ENCODE results near the gene RDH5.
A peak's percentile ranks its signal among the peaks of the same experiment; 100 is the strongest.

Gene RDH5

DNA sequence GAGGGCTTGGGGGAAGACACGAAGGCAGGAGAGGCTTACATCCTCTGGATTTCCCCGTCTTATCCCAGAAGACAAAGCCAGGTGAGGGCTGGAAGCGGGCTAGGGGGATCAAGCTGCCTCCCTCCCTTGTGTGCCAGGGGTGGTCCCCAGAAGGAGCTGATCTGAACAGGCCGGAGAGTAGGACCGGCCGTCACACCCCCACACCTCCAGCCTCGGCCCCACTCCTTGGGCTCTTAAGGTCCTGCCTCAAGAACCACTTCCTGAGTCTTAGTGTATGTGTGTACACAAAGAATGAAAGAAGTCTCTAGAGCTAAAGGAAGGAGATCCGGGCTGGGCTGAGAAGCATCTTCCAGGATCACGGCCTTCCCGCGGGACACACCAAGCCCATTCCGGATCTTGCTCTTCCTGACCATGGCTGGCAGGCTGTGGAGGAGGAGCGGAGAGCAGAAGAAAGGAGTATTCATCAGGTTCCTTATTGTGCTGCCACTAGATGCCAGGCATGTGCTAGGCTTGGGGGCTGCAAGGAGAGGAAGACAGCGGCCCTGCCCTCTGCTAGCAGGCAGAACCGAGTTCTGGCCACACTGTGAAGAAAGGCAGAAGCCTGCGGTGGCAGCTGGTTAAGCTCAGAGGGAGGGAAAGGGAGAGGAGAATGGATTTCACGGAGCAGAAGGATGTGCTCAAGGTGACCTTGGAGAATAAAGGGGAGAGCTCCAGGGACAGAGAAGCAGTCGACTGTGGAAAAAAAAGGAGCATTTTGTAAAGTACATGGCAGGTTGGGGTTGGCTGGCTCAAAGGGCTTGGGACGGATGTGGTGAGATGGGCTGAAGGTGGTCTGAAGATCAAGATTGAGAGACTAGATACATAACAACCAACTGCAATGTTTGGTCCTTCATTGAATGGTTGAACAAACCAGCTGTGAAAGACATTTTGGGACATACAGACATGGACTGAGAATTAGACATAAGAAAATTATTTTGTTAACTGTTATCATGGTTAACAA, 9.9 kb downstream of the RDH5 start:
- DNase-seq, result no peak

DNA sequence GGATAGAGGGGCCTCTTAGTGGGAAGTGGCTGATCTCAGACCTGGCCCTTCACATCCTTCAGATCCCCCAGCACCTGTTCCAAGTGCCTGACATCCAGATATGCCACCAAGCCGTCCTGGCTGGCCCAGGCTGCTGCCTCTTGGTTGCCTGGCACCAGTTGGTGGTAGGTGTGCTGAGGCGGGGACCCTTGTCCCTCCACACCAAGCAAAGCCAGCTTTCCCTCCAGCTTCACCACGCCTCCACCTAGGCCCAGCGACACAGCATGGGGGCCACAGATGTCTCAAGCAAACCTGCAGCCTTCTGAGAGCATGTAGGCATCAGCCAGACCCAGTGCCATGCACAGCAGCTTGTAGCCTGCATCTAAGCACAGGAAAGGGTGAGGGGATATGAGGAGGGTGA, 12.1 kb downstream of the RDH5 start:
- DNase-seq, result no peak

DNA sequence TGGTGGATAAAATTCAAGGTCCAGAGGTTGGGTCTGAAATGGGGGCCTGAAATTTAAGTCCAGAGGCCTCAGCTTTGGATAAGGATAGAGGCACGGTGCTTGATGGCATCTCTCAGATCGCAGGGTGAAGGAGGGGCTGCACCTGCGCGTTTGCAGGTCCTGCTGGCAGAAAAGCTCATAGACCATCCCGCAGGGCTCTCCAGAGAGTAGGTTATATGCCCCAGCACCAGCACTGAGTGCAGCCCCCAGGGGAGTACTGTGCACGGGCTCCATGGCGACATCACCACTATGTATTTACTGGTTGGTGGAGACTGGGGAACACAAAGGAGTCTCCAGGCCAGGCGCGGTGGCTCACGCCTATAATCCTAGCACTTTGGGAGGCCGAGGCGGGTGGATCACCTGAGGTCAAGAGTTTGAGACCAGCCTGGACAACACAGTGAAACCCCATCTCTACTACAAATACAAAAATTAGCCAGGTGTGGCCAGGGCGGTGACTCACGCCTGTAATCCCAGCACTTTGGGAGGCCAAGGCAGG, 12.9 kb downstream of the RDH5 start:
- no peak for DNase-seq

DNA sequence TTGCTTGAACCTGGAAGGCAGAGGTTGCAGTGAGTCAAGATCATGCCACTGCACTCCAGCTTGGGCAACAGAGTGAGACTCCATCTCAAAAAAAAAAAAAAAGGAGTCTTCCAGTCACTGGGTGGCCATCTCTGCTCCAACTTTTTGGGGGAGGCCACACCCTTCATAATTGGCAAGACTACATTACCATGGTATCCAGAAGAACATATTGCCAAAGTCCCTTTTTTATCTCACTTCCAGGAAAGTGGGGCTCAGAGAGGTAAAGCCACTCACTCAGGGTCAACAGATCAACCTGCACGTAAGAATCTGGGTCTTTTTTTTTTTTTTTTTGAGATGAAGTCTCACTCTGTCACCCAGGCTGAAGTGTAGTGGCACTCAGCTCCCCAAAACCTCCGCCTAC, 13.7 kb downstream of the RDH5 start:
- no peak for DNase-seq

DNA sequence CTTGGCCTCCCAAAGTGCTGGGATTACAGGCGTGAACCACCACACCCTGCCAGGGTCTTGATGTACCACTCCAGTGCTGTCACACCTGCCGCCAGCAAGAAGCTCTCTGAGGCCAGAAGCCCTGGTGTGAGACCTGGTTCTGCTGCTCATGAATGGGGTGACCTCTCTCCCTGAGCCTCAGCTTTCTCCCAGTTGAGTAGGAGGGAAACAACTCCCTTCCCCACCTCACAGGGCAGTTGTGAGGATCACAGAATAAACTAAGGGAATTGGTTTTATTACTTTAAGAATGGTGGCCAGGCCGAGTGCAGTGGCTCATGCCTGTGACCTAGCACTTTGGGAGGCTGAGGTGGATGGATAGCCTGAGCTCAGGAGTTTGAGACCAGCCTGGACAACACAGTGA, 14.4 kb downstream of the RDH5 start:
- no peak for DNase-seq

DNA sequence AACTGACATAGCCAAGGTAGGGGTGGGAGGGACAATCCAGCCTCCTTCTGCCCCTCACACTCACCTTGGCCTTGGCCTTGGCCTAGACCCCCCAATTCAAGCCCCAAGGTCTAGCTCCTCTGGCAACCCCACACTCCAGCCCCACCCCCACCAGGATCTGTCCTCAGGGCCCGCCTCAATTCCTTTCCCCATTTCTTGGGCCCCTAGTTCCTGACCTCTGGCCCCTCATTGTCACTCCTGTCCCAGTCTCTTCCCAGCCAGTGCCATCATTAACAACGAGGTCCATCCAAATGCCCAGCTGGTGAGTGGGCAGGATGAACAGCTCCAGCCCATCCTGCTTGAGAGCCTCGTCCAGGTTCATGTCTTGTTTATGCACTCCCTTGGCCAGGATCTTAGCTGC, 15.9 kb downstream of the RDH5 start:
- no peak for DNase-seq

DNA sequence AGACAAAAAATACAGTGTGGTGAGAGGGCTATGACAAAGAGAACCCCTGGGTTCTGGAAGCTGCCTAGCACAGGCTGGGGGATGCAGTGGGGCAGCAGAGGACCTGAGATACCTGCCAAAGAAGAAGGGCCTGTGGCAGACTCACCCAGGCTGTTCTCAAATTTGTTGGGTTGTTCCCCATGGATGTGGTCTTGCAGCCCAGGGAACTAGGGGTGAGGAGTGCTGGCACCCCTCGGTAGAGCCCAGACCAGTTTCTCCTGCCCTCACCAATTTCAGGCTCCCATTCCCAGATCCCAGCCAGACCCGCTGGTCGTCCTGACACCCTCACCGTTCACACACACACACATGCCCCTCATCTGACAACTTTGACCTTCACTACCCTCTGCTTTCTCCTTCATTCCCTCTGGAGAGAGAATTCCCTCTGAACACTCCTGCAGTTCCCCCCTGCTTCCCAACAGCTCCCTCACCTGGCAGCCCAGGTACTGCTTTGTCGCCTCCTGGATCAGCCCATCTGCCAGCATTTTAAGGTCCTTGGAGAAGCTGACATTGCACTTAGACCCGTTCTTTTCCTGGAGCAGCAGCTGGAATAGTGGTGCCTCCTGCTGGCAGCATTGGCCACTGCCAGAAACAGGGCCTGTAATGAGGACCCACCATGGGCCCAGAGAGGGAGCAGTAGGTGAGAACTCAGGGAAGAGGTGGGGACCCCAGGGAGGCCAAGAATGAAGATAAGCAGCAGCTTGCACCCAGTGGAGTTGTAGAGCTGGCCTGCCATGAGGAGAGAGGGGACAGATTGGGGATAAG, 16.8 kb downstream of the RDH5 start:
- peak; percentile 51 for DNase-seq

DNA sequence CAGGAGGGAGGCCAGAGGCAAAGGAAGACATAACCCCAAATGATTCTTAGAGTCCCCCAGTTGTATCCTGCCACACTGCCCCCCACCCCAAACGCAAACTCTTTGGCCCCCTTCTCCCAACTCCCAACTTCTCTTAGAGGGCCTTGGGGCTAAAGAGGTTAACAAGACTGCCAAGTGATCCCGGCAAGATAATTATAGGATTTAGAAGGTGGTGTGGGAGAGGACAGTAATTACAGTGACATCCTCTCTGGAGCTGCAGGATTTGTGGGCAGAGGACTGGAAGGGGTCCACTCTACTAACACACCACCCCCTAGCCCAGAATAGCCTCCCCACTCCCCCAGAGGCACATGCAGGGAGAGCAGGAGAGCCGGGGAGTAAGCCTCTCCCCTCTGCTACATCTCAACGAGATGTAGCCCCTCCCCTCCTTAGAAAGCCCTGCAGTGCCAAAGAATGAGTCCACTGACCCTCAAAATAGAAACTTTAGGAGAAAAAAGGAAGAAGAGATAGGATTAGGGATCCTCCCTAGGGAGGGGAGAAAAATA, 17.5 kb downstream of the RDH5 start:
- DNase-seq, result no peak

DNA sequence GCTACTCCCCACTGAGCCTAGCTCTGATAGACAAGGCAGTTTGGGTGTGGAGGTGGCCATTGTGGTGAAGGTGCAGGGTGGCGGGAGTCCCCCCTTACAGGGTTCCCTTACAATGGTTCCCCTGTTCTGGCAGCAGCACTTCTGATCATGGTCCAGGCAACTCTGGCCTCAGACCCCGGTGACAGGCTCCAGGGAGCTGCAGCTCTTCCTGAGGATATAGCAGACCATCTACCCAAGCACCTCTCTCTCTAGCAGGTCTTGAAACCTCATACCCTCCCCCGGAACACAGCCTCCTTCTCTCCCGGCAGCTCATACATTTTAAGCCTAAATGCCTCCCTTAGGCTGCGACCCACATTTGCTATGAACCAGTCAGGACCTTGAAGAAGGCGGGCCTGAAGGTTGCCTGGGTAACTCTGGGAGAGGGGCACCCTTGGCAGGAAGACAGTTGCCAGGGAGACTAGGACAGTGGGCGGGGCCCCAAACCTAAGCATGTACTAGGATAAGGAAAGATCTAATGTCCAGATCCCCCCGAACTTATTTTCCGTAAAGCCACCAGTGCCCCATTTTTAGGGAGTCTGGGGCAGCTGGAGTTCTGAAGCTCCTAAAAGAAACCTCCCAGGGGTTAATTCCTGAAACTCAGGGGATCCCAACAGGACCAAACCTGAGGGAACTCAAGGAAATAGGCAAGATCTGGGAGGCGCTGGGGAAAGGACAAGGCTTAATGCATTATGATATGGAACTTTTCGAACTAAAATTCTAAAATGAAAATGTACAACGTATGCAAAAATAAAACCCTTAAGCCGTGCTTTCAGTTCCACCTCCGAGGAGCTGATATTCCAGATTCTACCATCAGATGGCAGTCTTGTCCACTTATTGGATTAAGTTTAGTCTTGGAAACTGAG, 18.2 kb downstream of the RDH5 start:
- peak; percentile 66 for DNase-seq

DNA sequence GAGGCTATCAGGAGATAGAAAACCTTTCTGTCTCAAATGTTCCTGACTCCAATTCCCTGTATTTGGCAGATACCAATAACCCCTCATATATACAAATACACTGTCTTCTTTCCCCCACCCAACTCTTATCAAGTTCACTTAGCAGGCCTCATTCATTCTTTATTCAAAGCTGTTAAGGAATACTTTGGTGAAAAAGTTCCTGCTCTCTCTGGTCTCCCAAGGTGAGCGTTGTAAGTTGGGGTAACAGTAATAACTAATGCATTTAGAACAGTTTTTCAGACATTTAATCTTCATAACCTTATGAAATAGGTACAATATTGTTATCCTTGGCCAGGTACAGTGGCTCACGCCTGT, 18.8 kb downstream of the RDH5 start:
- DNase-seq, result no peak

DNA sequence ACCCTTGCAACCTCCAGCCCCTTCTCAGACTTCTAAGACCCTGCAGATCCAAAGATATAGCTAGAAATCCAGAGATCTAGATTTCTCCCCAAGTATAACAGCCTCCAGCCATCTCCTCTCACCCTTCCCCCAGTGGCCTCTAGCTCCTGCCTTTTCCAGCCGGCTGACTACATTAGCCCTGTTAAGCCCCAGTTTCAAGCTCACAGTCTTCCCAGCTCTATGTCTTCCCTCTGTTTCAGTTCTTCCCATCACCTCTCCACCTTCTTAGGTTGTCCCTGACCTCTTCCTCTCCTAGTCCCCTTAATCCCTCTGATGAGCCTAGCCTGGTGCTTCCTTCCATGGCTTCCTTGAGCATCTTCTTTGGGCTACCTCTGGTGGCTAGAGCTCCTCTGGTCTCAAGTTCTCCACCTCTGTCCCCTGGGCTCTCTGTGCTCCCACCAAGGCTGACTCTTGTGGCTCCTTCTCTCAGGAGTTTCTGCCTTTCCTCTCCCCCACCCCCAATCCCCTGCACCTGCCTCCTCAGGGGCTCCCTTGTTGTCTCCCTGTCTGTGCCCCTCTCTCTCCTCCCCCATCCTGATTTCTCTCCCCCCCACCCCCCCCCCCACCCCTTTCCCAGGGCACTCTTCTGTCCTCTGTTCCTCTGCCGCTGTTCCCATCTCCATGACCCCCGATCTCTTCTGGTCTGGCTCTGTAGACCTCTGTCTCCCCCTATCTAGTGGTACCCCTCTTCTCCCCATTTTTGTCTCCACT, 21.9 kb downstream of the RDH5 start:
- no peak for DNase-seq

DNA sequence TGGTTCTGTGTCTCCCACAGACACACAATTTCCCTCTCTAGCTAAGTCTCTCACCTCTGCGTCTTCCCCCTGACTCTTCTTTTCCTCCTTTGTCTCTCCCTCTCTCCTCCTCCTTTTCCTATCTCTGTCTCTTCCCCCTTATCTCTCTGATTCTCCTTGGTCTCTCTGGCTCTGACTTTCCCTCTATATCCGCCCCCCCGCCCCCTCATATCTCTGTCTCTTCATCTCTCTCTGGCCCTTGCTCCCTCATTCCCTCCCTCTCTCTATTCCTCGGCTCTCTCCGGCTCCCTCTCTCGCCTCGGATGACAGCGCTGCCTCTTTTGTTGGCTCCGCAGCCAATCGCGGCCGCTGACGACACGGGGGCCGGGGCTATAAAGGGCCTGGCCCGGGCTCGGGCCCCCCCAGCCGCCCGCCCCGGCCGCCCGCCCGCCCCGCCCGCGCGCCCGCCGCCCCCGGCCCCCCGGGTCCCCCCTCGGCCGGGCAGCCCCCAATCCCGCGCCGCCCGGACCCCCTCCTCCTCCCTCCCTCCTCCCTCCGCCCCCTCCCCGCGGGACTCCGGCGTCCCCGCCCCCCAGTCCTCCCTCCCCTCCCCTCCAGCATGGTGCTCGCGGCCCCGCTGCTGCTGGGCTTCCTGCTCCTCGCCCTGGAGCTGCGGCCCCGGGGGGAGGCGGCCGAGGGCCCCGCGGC, 22.7 kb downstream of the RDH5 start, which contains the start of gene GDF11:
GDF11 (plus strand) TSS at position 404 of the 687 bp plus-strand sequence; CDS start at position 599, 195 bp downstream.
- DNase-seq, result peak; percentile 72

DNA sequence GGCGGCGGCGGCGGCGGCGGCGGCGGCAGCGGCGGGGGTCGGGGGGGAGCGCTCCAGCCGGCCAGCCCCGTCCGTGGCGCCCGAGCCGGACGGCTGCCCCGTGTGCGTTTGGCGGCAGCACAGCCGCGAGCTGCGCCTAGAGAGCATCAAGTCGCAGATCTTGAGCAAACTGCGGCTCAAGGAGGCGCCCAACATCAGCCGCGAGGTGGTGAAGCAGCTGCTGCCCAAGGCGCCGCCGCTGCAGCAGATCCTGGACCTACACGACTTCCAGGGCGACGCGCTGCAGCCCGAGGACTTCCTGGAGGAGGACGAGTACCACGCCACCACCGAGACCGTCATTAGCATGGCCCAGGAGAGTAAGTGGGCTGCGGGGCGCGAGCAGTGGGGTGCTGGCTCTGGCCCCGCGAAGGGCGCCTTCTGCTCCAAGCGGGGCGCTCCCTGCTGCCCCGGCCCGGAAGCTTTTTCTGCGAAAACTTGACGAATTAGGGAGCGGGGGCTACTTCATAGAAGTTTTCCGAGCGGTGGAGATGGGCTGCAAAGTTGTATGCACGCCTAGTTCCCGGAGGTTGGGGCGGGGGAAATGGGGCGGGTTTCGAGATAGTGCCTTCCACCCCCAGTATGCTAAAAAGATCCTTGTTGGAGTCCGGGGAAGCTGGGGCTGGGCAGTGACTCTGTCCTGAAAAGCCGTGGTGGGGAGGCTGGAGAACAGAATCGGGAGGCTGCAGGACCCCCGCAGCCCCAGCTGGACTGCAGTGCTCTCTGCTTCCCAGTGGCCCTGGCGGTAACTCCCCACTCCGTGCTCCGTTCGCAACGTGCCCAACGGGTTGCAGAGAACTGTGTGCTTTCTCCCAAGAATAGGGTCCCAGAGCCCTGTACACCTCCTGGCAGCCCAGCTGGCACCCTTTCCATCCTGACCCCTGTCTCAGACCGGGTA, 23.5 kb downstream of the RDH5 start:
- peak; percentile 34 for DNase-seq

DNA sequence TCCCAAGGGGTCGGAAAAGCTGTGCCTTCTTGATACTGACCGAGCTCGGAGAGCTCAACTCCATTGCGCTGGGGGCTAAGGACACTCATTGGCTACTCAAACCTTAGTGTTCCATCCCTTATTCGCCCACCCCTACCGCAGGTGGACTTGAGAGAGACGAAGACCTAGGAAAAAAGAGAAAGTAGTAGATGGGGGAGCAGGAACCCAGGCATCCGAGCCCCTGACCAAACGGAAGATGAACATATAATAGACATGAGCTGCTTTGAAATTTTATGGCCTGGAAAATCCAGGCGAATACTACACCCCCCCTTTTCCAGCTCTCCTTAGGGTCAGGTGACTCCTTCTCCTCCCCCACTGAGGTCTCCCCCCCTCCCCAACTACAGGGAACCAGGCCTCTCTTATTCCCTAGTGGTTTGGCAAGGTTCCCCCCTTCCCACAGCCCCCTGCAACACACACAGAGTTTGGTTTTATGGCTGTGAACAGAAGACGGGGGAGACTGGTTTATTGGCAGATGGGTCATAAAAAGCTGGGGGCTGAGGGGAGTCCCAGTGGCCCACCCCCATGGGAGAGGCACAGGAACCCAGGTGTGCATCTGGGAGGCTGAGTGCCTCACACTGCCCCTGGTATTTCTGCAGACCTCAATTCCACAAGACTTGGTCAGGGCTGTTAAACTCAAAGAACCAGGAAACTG, 24.3 kb downstream of the RDH5 start:
- no peak for DNase-seq

DNA sequence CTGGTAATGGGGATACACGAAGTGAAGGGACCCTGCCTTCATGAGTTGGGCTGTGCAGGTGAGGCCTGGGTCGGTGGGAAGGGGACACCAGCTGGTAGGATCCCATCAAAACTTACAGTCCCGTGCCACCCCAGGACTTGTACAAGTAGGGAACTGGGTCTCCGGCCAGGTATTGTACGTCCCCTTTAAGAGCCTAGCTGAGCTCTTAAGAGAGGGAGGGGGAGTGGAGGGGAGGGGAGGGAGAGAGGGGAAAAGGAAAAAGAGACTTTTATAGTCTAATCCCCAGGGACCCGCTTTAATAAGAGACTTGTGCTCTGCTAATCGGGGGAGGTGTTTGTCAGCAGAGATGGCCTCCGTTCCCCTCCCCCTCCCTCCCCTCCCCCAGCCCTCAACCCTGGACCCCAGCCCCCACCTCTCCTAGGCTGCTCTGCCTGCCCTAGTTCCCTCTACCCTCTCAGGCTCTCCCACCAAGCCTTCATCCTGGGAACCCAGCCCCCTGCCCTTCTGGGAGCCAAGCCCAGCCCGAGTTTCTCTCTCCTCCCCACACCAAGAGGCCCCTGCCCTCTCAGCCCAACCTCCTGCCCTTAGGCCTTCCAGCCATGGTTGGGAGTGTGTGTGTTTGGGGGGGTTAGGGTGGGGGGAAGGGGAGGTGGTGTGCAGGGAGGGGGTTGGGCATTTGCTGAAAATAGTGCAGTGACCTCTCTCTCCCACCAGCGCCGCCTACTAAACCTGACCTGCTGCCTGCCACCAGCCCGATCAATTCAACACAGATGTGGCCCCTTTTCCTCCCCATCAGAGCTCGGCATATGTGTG, 25.4 kb downstream of the RDH5 start:
- DNase-seq, result no peak

DNA sequence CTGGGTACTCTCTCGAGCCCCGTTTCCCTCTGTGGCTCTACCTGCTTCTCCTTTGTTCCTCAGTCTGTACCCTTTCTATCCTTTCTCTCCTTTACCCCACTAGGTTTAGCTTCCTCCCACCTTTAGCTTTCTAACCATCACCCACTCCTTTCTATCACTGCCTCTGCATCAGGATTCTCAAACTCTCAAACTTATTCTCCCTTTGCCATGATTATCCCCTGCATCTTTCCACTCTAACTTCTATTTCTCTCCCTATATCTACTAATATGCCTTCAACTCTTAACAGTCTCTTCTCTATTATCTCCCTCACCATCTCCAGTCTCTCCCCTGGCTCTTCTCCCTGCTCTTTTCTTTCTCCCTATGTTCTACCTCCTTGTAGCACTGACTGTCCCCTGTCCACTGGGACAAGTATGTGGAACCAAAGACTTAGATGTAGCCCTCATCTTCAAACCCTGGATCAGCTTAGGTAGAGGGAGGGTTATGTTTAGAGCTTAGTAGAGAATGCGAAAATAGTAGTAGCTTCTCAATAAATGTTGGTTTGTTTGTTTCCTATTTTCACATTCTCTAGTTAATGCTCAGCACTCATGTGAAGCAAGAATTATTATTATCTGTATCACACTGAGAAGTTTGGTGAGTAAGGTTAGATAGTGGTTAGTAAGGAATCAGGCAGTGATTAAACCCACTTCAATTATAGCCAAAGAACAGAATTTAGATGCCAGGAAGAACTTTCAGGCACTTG, 26.1 kb downstream of the RDH5 start:
- no peak for DNase-seq

DNA sequence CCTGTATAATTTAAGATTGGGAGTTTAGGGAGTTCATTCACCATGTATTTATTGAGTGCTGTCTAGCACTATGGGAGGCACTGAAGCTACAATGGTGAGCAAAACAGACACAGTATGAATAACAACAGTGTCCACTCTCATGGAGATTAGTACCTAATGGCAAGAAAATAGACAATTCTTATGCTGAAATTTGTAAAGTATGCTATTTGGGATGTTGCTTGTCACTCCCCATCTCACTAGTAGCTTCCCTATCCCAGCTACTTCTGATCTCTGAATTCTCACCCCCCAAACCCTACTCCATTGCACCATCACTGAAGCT, 26.7 kb downstream of the RDH5 start:
- DNase-seq, result no peak
